ENCODE data around the gene MSI2. TPM values are rescaled to one million over a fixed set of nuclear protein-coding genes. Genes with fewer than 3 reads are reported as not detected.

Gene MSI2
- total and polyA plus RNA-seq, 2 donors (not counting 3 experiments of a cell fraction or from before 2014, with no cell fraction given), result 20.9 to 59.3 TPM

- Histone ChIP-seq H3K27me3 (ENCODE audit: control insufficient read depth in 2 of 2, insufficient read depth in 2 of 2, low read length in 2 of 2) (no peaks in the 10 kb centered on the region), H3K4me3 (replicated peaks in 1 of 3; ENCODE audit: insufficient read depth in 1 of 3, low read depth in 1 of 3, low read length in 3 of 3) (no peak overlapping the region), H2AFZ (ENCODE audit: low read depth, low read length) (no peak overlapping the region), H3K79me2 (ENCODE audit: control insufficient read depth, insufficient read depth, low read length) (no peaks in the 10 kb centered on the region), H3K4me2 (ENCODE audit: insufficient read depth, low read length) (no peak overlapping the region), H3K27ac (ENCODE audit: insufficient read depth, low read depth, low read length) (no peak overlapping the region), H4K20me1 (replicated peaks; ENCODE audit: control insufficient read depth, extremely low read depth, insufficient read depth, low read length) (no peaks in the 10 kb centered on the region), H3K4me1 (ENCODE audit: control insufficient read depth, extremely low read depth, insufficient read depth, low read length) (no peaks in the 10 kb centered on the region), H3K36me3 (ENCODE audit: control insufficient read depth in 2 of 2, extremely low read depth in 1 of 2, insufficient read depth in 2 of 2, low read length in 2 of 2) (no peaks in the 10 kb centered on the region), H3K9ac (replicated peaks; ENCODE audit: extremely low read depth, insufficient read depth, low read length) (no peak overlapping the region), H3K9me3 (replicated peaks; ENCODE audit: control insufficient read depth, insufficient read depth, low read length) (no peaks in the 10 kb centered on the region), H3K9me1 (replicated peaks; ENCODE audit: control insufficient read depth, extremely low read depth, insufficient read depth, low read length) (no peaks in the 10 kb centered on the region)
- no peak for TF ChIP-seq EZH2 (IDR thresholded peaks at IDR 0.05; ENCODE audit: borderline replicate concordance, low read depth, low read length, severe bottlenecking)
- no peak for TF ChIP-seq MYC (IDR thresholded peaks at IDR 0.05; ENCODE audit: low read depth, low read length)
- TF ChIP-seq JUN (IDR thresholded peaks at IDR 0.05; ENCODE audit: borderline replicate concordance, insufficient read depth, insufficient read length, low read depth), result no peak
- TF ChIP-seq POLR2A (IDR thresholded peaks at IDR 0.05; ENCODE audit: low read depth, low read length), result no peak
- no peak for TF ChIP-seq CTCF (IDR thresholded peaks at IDR 0.05; ENCODE audit: extremely low read depth in 1 of 2, insufficient read depth in 1 of 2, low read depth in 1 of 2, low read length in 2 of 2)
- TF ChIP-seq FOS (IDR thresholded peaks at IDR 0.05; ENCODE audit: borderline replicate concordance, insufficient read depth, low read length), result no peak
- no peak for TF ChIP-seq POLR2AphosphoS5 (IDR thresholded peaks at IDR 0.05; ENCODE audit: insufficient read depth, low read depth, low read length)
- ChIA-PET POLR2A (no interaction called here), CTCF (interaction anchor here (0.9 to 1.7 kb wide), 5 partner anchors 9 to 244 kb away, joined by 3 to 10 read pairs (median 4); no protein-coding TSS in a partner anchor)
- dilution Hi-C loops (cut with MboI; ENCODE audit: extremely low pct_ligation_motif_present, low sequenced_read_pairs) (no loop called here), intact Hi-C loops (cut with micrococcal nuclease) (no loop called here)
- no peak for DNase-seq (ENCODE audit: low read depth, low spot score)
- no peak for FAIRE-seq
- no TSS peak for BruUV-seq (replicated peaks)
These were observed 230.6 kb downstream of the MSI2 start for GRCh38 chr17:57486882-57487301.

Measured in endothelial cell of umbilical vein (primary cell).